DMS114 treated with DMSO at 0.1 percent for 48 hours (cell line): ENCODE results near the gene KLK1.
"Not testable (repeated sequence)": the region's sequence is repeated elsewhere in the genome, so short reads cannot be mapped to it uniquely, and the experiment has no call there.

Source experiments
- DNase-seq: peaks from one replicate; lab custom pipeline; 2025; ENCODE audit not compliant: unreplicated experiment; lab: John Stamatoyannopoulos, UW

Gene KLK1

GRCh38 chr19:50817941-50818858 lies 5.4 kb downstream of the KLK1 start:
- DNase-seq: peak; percentile 11

GRCh38 chr19:50815439-50815838 lies 8.1 kb downstream of the KLK1 start:
- DNase-seq: no peak

- no peak for DNase-seq
Observed at GRCh38 chr19:50814883-50815282, 8.7 kb downstream of the KLK1 start.

- DNase-seq: no peak
Observed at GRCh38 chr19:50812474-50812873, 11.1 kb downstream of the KLK1 start.

- DNase-seq: not testable (repeated sequence)
Observed at GRCh38 chr19:50811622-50812238, 11.9 kb downstream of the KLK1 start.

- DNase-seq: no peak
Observed at GRCh38 chr19:50808856-50809255, 14.7 kb downstream of the KLK1 start.

GRCh38 chr19:50804420-50805272 lies 18.9 kb downstream of the KLK1 start:
- DNase-seq: peak; percentile 86

- no peak for DNase-seq
Observed at GRCh38 chr19:50803633-50804419, 19.8 kb downstream of the KLK1 start.

- no peak for DNase-seq
Observed at GRCh38 chr19:50801107-50801506, 22.5 kb downstream of the KLK1 start.

GRCh38 chr19:50799547-50799851 lies 24.1 kb downstream of the KLK1 start:
- DNase-seq: no peak

GRCh38 chr19:50798659-50799546 lies 24.7 kb downstream of the KLK1 start:
- DNase-seq: no peak

GRCh38 chr19:50797781-50798658 lies 25.6 kb downstream of the KLK1 start:
- DNase-seq: no peak

- DNase-seq: no peak
Observed at GRCh38 chr19:50797429-50797780, 26.2 kb downstream of the KLK1 start.

GRCh38 chr19:50796634-50797428 lies 26.8 kb downstream of the KLK1 start:
- DNase-seq: no peak

- DNase-seq: no peak
Observed at GRCh38 chr19:50796128-50796633, 27.4 kb downstream of the KLK1 start.

GRCh38 chr19:50795664-50796073 lies 27.9 kb downstream of the KLK1 start:
- no peak for DNase-seq

GRCh38 chr19:50794876-50795663 lies 28.5 kb downstream of the KLK1 start:
- no peak for DNase-seq
